HepG2 (cell line): ENCODE data around the gene GLO1. TPM values are rescaled to one million over a fixed set of nuclear protein-coding genes. Genes with fewer than 3 reads are reported as not detected.

ENCODE experiments used
- ATF1 ChIP-seq: IDR thresholded peaks from 2 replicates; pipeline ENCODE4 v1.6.1; 2016; ENCODE audit warnings: mild to moderate bottlenecking, control low read depth
- EZH2 ChIP-seq: conservative IDR thresholded peaks from 2 replicates; pipeline ENCODE4 v1.6.1; 2012; ENCODE audit warnings: mild to moderate bottlenecking, low read depth, low read length, moderate library complexity
- GTF3A ChIP-seq: sonication (generic); formaldehyde crosslinking; conservative IDR thresholded peaks from 2 replicates; pipeline ENCODE4 v1.4.0; 2020; ENCODE audit warnings: mild to moderate bottlenecking, missing genetic modification reagents
- HNRNPH1 ChIP-seq: fragments of 200-400 bp; formaldehyde crosslinking; optimal IDR thresholded peaks from 2 replicates; pipeline ENCODE3; 2017; ENCODE audit warnings: mild to moderate bottlenecking, low read depth, low read length
- JARID2 ChIP-seq: sonication (generic); formaldehyde crosslinking; IDR thresholded peaks from 2 replicates; pipeline ENCODE4 v1.8.1; 2023; ENCODE audit warnings: missing genetic modification reagents, inconsistent platforms; ENCODE audit not compliant: insufficient replicate concordance
- KMT2A ChIP-seq: sonication (generic); formaldehyde crosslinking; IDR thresholded peaks from 2 replicates; pipeline ENCODE4 v1.4.0; 2020; ENCODE audit warnings: missing genetic modification reagents
- PHB2 ChIP-seq: fragments of 450-650 bp; IDR thresholded peaks from 2 replicates; pipeline ENCODE4 v1.6.1; 2018; ENCODE audit not compliant: partially characterized antibody
- REL ChIP-seq: sonication (generic); formaldehyde crosslinking; conservative IDR thresholded peaks from 2 replicates; pipeline ENCODE4 v1.8.0; 2022; ENCODE audit warnings: mild to moderate bottlenecking, missing genetic modification reagents, moderate library complexity
- RFXAP ChIP-seq: sonication (generic); formaldehyde crosslinking; IDR thresholded peaks from 2 replicates; pipeline ENCODE4 v1.4.0; 2020; ENCODE audit warnings: missing genetic modification reagents, borderline replicate concordance
- RXRA ChIP-seq: sonication (generic); formaldehyde crosslinking; IDR thresholded peaks from 2 replicates; pipeline ENCODE4 v1.5.1; 2020; ENCODE audit warnings: missing genetic modification reagents
- SP2 ChIP-seq: sonication (generic); formaldehyde crosslinking; IDR thresholded peaks from 2 replicates; pipeline ENCODE4 v1.5.1; 2020; ENCODE audit warnings: mild to moderate bottlenecking, missing genetic modification reagents
- ZBTB7A ChIP-seq: sonication (generic); formaldehyde crosslinking; IDR thresholded peaks from 2 replicates; pipeline ENCODE4 v1.8.0; 2022; ENCODE audit warnings: mild to moderate bottlenecking, missing genetic modification reagents
- ZC3H13 ChIP-seq: sonication (generic); formaldehyde crosslinking; IDR thresholded peaks from 2 replicates; pipeline ENCODE4 v1.8.1; 2023; ENCODE audit warnings: mild to moderate bottlenecking, missing genetic modification reagents, moderate library complexity
- ZNF44 ChIP-seq: sonication (generic); formaldehyde crosslinking; IDR thresholded peaks from 2 replicates; pipeline ENCODE4 v1.5.1; 2020; ENCODE audit warnings: mild to moderate bottlenecking, missing genetic modification reagents
- ZNF484 ChIP-seq: sonication (generic); formaldehyde crosslinking; IDR thresholded peaks from 2 replicates; pipeline ENCODE4 v1.5.1; 2020; ENCODE audit warnings: mild to moderate bottlenecking, low read depth, missing genetic modification reagents, borderline replicate concordance
- ZNF547 ChIP-seq: sonication (generic); formaldehyde crosslinking; IDR thresholded peaks from 2 replicates; pipeline ENCODE4 v1.5.1; 2020; ENCODE audit warnings: mild to moderate bottlenecking, missing genetic modification reagents
- ZNF577 ChIP-seq: sonication (generic); formaldehyde crosslinking; IDR thresholded peaks from 2 replicates; pipeline ENCODE4 v1.4.0; 2020; ENCODE audit warnings: mild to moderate bottlenecking, low read depth, missing genetic modification reagents, borderline replicate concordance
- ZNF615 ChIP-seq: sonication (generic); formaldehyde crosslinking; IDR thresholded peaks from 2 replicates; pipeline ENCODE4 v1.5.0; 2020; ENCODE audit warnings: mild to moderate bottlenecking, missing genetic modification reagents, borderline replicate concordance
- ZNF616 ChIP-seq: sonication (generic); formaldehyde crosslinking; IDR thresholded peaks from 2 replicates; pipeline ENCODE4 v1.5.0; 2020; ENCODE audit warnings: low read depth, mild to moderate bottlenecking, missing genetic modification reagents
- ZNF737 ChIP-seq: sonication (generic); formaldehyde crosslinking; IDR thresholded peaks from 2 replicates; pipeline ENCODE4 v1.5.0; 2020; ENCODE audit warnings: missing genetic modification reagents, mild to moderate bottlenecking, borderline replicate concordance
- ZNF773 ChIP-seq: sonication (generic); formaldehyde crosslinking; IDR thresholded peaks from 2 replicates; pipeline ENCODE4 v1.4.0; 2020; ENCODE audit warnings: missing genetic modification reagents, borderline replicate concordance
- ZSCAN21 ChIP-seq: sonication (generic); formaldehyde crosslinking; IDR thresholded peaks from 2 replicates; pipeline ENCODE4 v1.8.0; 2022; ENCODE audit warnings: mild to moderate bottlenecking, missing genetic modification reagents, moderate library complexity, borderline replicate concordance
- polyA plus RNA-seq, 8 experiments: library from polyadenylated mRNA; depleted of rRNA in 3 of 8; stranded (reverse) in 7 of 8; unstranded in 1 of 8; fragments of >200 nt; fragmentation: Illumina TruSeq in 4 of 8; extraction: Trizol in 4 of 8; gene quantifications; 2 replicates each; pipeline versions ENCODE4 v1.2.1 to v1.2.3, GENCODE V29; 2011 to 2016; ENCODE audit warnings: low read depth in 4 of 8, missing spikeins in 1 of 8, mixed read lengths in 1 of 8; ENCODE audit not compliant: insufficient read depth in 1 of 8
- total RNA-seq, 5 experiments: library from RNA; depleted of rRNA; stranded (reverse); fragments of >200 nt; fragmentation: Illumina TruSeq; extraction: Trizol; gene quantifications; 2 replicates each; pipeline ENCODE4 v1.2.3, GENCODE V29; 2016; ENCODE audit warnings: low read depth in 1 of 5
- TF ChIP-seq, protein P1 (sequence below): sonication (generic); formaldehyde crosslinking; IDR thresholded peaks from 2 replicates; pipeline ENCODE4 v1.8.0; 2023; ENCODE audit warnings: mild to moderate bottlenecking, missing genetic modification reagents
- TF ChIP-seq, protein P2 (sequence below): sonication (generic); formaldehyde crosslinking; IDR thresholded peaks from 2 replicates; pipeline ENCODE4 v1.4.0; 2020; ENCODE audit warnings: mild to moderate bottlenecking, missing genetic modification reagents
- TF ChIP-seq, protein P3 (sequence below): sonication (generic); formaldehyde crosslinking; IDR thresholded peaks from 2 replicates; pipeline ENCODE4 v1.4.0; 2020; ENCODE audit warnings: missing genetic modification reagents

The GLO1 gene
- total and polyA plus RNA-seq, 2 of the 13 experiments (the other 11 are each of a cell fraction or from before 2014, with no cell fraction given): 77.1 to 177 TPM

DNA sequence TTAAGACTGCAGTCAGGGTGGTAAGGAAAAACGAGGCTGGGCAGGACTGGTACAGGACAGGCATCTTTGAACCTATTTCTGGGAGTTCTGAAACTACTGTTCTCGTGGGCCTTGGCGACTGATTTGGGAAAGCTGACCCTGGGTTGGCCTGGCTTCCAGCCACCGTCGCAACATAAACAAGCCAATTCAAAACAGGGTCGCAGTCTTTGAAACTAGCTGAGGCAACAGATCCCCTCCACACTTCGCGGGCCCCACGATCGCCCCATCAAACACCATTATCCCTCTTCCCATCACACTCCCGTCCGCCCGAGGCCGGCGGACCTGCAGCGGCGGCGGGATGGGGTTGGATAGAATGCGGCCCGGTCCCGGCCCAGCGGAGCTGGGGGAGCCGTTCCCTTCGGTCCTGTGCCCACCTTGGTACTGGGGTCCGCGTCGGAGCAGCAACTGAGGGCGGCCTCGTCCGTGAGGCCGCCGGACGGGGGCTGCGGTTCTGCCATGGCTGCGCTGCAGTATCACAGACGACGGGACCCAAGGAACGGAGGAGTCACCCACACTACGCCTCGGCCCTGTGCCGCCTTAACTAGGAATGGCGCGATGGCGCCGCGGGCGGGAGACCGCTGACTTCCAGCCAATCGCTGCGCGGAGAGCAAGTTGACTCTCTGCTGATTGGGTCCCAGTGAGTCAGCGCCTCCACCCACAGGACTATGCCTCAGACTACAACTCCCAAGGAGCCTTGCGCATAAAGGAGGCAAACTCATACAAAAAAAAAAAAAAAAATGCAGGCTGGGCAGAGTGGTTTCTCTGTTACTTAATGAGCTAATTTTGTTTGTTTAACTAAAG is at the start of gene GLO1 (continued):
- no peak for TF ChIP-seq ZNF577 (CRISPR knock-in tag)
- TF ChIP-seq ATF1: peak; percentile 80
- TF ChIP-seq ZNF737 (CRISPR knock-in tag): 0 out of 2 replicates have a peak, but pooled peaks have one; percentile 55
- TF ChIP-seq RFXAP (CRISPR knock-in tag): peak; percentile 66; the same call in 1 of the 2 replicates
- TF ChIP-seq ZNF615: no peak
- TF ChIP-seq EZH2: no peak
- TF ChIP-seq KMT2A (CRISPR knock-in tag): peak; percentile 89; the same call in 1 of the 2 replicates
- TF ChIP-seq, protein P1, sequence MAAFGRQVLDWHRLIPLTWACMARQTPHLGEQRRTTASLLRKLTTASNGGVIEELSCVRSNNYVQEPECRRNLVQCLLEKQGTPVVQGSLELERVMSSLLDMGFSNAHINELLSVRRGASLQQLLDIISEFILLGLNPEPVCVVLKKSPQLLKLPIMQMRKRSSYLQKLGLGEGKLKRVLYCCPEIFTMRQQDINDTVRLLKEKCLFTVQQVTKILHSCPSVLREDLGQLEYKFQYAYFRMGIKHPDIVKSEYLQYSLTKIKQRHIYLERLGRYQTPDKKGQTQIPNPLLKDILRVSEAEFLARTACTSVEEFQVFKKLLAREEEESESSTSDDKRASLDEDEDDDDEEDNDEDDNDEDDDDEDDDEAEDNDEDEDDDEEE (CRISPR knock-in tag): 0 out of 2 replicates have a peak, but pooled peaks have one; percentile 37
- TF ChIP-seq, protein P2, sequence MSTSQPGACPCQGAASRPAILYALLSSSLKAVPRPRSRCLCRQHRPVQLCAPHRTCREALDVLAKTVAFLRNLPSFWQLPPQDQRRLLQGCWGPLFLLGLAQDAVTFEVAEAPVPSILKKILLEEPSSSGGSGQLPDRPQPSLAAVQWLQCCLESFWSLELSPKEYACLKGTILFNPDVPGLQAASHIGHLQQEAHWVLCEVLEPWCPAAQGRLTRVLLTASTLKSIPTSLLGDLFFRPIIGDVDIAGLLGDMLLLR (CRISPR knock-in tag): peak; percentile 75; the same call in 1 of the 2 replicates
- TF ChIP-seq, protein P3, sequence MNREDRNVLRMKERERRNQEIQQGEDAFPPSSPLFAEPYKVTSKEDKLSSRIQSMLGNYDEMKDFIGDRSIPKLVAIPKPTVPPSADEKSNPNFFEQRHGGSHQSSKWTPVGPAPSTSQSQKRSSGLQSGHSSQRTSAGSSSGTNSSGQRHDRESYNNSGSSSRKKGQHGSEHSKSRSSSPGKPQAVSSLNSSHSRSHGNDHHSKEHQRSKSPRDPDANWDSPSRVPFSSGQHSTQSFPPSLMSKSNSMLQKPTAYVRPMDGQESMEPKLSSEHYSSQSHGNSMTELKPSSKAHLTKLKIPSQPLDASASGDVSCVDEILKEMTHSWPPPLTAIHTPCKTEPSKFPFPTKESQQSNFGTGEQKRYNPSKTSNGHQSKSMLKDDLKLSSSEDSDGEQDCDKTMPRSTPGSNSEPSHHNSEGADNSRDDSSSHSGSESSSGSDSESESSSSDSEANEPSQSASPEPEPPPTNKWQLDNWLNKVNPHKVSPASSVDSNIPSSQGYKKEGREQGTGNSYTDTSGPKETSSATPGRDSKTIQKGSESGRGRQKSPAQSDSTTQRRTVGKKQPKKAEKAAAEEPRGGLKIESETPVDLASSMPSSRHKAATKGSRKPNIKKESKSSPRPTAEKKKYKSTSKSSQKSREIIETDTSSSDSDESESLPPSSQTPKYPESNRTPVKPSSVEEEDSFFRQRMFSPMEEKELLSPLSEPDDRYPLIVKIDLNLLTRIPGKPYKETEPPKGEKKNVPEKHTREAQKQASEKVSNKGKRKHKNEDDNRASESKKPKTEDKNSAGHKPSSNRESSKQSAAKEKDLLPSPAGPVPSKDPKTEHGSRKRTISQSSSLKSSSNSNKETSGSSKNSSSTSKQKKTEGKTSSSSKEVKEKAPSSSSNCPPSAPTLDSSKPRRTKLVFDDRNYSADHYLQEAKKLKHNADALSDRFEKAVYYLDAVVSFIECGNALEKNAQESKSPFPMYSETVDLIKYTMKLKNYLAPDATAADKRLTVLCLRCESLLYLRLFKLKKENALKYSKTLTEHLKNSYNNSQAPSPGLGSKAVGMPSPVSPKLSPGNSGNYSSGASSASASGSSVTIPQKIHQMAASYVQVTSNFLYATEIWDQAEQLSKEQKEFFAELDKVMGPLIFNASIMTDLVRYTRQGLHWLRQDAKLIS (CRISPR knock-in tag): no peak
- no peak; the same call in 1 of the 2 replicates for TF ChIP-seq ZBTB7A (CRISPR knock-in tag)
- TF ChIP-seq JARID2 (CRISPR knock-in tag): no peak
- peak; percentile 70; the same call in 1 of the 2 replicates for TF ChIP-seq ZSCAN21 (CRISPR knock-in tag)
- 0 out of 2 replicates have a peak, but pooled peaks have one; percentile 50 for TF ChIP-seq ZNF547 (CRISPR knock-in tag)
- peak; percentile 95 for TF ChIP-seq SP2 (CRISPR knock-in tag)
- TF ChIP-seq ZC3H13 (CRISPR knock-in tag): no peak
- TF ChIP-seq GTF3A (CRISPR knock-in tag): no peak
- TF ChIP-seq PHB2: no peak
- TF ChIP-seq ZNF484 (CRISPR knock-in tag): 0 out of 2 replicates have a peak, but pooled peaks have one; percentile 69
- no peak for TF ChIP-seq REL (CRISPR knock-in tag)
- no peak for TF ChIP-seq HNRNPH1
- TF ChIP-seq ZNF44: 0 out of 2 replicates have a peak, but pooled peaks have one; percentile 20
- 0 out of 2 replicates have a peak, but pooled peaks have one; percentile 27 for TF ChIP-seq ZNF773
- TF ChIP-seq ZNF616 (CRISPR knock-in tag): no peak; the same call in 1 of the 2 replicates
- peak; percentile 63; the same call in 1 of the 2 replicates for TF ChIP-seq RXRA
